Cardiac muscle cell (in vitro differentiated cells and primary cell): Measurements from ENCODE around the gene KY. TPM values are rescaled to one million over a fixed set of nuclear protein-coding genes. Genes with fewer than 3 reads are reported as not detected.
A peak's percentile ranks its signal among the peaks of the same experiment; 100 is the strongest.

Source experiments
- DNase-seq, 2 donors: peaks; one replicate each; pipeline versions ENCODE4 v3.0.0 to v3.0.0-alpha.2; 2010 to 2017; ENCODE audit warnings: low read depth in 1 of 2, low spot score in 1 of 2
- H3K27ac ChIP-seq: fragments of 200-600 bp; sonication (generic); 2 replicates; pipeline ENCODE4 v1.5.1; 2016
- H3K27me3 ChIP-seq: fragments of 200-600 bp; sonication (generic); 2 replicates; pipeline ENCODE4 v1.6.0; 2016; ENCODE audit warnings: control low read depth
- H3K36me3 ChIP-seq: fragments of 200-600 bp; sonication (generic); 2 replicates; pipeline ENCODE4 v1.5.1; 2016; ENCODE audit warnings: control low read depth
- H3K4me1 ChIP-seq: fragments of 200-600 bp; sonication (generic); 2 replicates; pipeline ENCODE4 v1.8.1; 2017; ENCODE audit warnings: low read depth, mild to moderate bottlenecking, mixed run types
- H3K4me3 ChIP-seq: fragments of 200-600 bp; sonication (generic); 2 replicates; pipeline ENCODE4 v1.5.1; 2016; ENCODE audit warnings: mild to moderate bottlenecking
- H3K9me3 ChIP-seq: fragments of 200-600 bp; sonication (generic); 2 replicates; pipeline ENCODE4 v1.5.1; 2017; ENCODE audit warnings: low read depth, mild to moderate bottlenecking, control low read depth
- polyA plus RNA-seq: library from polyadenylated mRNA; unstranded; fragments of >200 nt; fragmentation: Nextera tagmentation; extraction: Ambion mirVana; gene quantifications from 2 replicates; pipeline ENCODE4 v1.2.1, GENCODE V29; 2016
- total RNA-seq: library from RNA; depleted of rRNA; stranded (reverse); fragments of >200 nt; gene quantifications from 2 replicates; pipeline ENCODE4 v1.2.3, GENCODE V29; 2016
- TF ChIP-seq, protein P1 (sequence below): IDR thresholded peaks from 2 replicates; pipeline ENCODE4 v1.5.1; 2012; ENCODE audit warnings: low read depth, mild to moderate bottlenecking, low read length

Gene KY
- total and polyA plus RNA-seq, 2 experiments from 2014 or later = 0.35 to 1.2 TPM

DNA sequence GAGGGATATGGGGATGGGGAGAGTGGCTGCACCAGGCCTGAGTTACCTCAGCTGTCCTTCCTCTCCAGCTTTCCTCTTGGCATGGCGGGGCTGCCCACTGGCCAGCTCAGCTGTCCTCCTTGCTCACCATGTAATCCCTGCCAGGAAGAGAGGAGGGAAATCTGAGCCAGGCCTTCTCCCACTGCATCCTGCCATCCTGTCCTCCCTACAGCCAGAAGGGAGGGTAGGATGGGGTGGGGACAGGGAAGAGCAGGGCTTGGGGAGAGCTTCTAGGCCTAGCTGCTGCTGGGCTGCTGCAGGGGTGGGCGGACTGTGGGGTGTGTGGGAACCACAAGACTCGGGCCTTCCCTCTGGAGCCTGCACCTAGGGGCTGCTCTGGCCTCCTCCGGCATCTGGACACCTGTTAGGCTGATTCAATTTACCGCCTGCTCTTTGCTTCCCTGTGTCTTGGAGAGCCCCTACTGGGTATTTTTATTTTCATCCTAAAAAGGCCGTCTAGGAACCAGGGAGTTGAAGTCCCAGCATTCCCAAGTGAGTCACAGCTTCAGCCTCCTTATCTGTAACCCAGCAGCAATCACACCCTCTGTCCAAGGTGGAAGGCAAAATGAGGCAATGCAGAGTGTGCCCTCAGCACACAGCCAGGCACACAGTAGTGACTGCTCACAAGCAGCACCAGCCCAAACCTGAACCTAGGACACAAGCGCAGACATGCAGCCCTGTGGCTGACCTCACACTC is 13.1 kb upstream of the KY start:
- Histone ChIP-seq H3K9me3 (no peaks in the 10 kb centered on the region), H3K27me3 (peaks cover 37% of the 10 kb centered on the region), H3K4me1 (no peaks in the 10 kb centered on the region), H3K36me3 (no peaks in the 10 kb centered on the region), H3K27ac (peak overlapping the region; percentile 66), H3K4me3 (no peak overlapping the region)
- DNase-seq = peak; percentile 36 to 66
- TF ChIP-seq, protein P1, sequence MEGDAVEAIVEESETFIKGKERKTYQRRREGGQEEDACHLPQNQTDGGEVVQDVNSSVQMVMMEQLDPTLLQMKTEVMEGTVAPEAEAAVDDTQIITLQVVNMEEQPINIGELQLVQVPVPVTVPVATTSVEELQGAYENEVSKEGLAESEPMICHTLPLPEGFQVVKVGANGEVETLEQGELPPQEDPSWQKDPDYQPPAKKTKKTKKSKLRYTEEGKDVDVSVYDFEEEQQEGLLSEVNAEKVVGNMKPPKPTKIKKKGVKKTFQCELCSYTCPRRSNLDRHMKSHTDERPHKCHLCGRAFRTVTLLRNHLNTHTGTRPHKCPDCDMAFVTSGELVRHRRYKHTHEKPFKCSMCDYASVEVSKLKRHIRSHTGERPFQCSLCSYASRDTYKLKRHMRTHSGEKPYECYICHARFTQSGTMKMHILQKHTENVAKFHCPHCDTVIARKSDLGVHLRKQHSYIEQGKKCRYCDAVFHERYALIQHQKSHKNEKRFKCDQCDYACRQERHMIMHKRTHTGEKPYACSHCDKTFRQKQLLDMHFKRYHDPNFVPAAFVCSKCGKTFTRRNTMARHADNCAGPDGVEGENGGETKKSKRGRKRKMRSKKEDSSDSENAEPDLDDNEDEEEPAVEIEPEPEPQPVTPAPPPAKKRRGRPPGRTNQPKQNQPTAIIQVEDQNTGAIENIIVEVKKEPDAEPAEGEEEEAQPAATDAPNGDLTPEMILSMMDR = no peak

DNA sequence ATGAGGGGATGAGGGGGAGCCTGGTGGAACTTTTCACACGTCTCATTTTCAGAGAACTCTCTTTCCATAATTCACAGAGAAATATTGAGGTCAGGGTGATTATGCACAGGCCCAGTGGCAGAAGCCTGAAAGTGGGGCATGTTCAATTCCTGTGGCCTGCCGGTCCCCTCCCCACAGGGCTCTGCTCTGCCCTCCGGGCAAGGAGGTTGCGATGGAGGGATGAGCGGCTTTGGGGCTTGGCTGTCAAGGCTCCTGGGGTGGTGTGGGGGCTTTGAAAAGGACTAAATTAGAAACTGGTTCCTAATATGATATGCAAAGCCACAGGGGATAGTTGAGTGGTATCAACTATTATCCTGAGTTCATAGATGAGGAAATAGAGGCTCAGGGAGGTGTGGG is 9.2 kb upstream of the KY start:
- Histone ChIP-seq H3K9me3 (no peaks in the 10 kb centered on the region), H3K36me3 (no peaks in the 10 kb centered on the region), H3K27me3 (peaks cover 44% of the 10 kb centered on the region), H3K4me1 (no peaks in the 10 kb centered on the region), H3K4me3 (no peak overlapping the region), H3K27ac (no peak overlapping the region)
- DNase-seq = no peak
- TF ChIP-seq, protein P1 = no peak

DNA sequence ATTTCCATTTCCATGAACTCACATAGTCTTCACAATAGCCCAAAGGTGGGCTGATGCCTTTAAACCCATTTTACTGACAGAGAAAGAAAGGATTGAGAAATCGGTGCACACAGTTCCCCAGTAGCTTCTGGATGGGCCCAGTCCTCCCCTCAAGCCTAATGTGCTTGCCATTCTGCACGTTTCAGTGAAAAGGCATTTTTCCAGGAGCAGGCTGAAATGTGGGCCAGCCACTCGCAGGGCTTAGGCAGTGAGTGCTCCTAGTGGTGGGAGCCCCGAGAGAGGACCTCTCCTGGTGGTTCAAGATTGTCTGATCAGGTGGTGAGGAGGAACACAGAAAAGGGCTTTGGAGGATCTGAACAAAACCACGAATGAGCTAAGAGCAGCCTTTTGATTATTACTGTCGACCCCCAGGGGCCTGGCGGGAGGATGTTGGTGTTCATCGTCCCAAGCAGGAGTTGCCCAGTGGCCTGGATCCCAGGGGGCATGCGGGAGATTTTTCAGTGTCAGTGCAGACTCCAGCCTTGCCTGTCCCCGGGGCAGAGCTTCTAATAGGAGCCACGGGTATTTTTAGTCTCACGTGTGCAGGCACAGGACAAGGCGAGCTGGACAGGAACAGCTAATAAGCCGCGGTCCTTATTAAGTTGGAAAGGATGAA is 8.7 kb upstream of the KY start:
- Histone ChIP-seq H3K27me3 (peaks cover 44% of the 10 kb centered on the region), H3K9me3 (no peaks in the 10 kb centered on the region), H3K27ac (no peak overlapping the region), H3K4me1 (no peaks in the 10 kb centered on the region), H3K4me3 (no peak overlapping the region), H3K36me3 (no peaks in the 10 kb centered on the region)
- TF ChIP-seq, protein P1 = no peak
- DNase-seq = no peak

DNA sequence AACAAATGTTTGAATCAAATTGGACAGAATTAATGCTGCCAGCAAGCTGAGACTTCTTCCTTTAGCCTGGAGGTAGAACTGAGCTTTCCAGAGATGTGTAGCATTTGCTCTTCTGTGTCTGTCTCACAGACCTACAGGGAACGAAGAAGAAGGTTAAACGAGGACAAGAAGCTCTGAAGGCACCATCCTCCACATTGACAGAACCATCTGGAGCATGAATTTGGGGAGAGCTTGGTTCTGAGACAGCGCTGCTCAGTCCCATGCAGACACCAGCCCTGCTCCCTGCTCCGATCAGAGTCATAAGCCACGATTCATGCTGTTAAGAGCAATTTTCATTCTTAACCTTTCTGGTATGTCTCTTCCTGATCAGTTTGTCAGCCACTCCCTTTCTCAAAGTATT is 7.7 kb upstream of the KY start:
- TF ChIP-seq, protein P1 = no peak
- no peak for DNase-seq
- no peak overlapping the region for H3K27ac ChIP-seq
- H3K4me3 ChIP-seq = no peak overlapping the region
- peaks cover 44% of the 10 kb centered on the region for H3K27me3 ChIP-seq
- peaks cover 7% of the 10 kb centered on the region for H3K4me1 ChIP-seq
- H3K9me3 ChIP-seq = no peaks in the 10 kb centered on the region
- H3K36me3 ChIP-seq = no peaks in the 10 kb centered on the region

DNA sequence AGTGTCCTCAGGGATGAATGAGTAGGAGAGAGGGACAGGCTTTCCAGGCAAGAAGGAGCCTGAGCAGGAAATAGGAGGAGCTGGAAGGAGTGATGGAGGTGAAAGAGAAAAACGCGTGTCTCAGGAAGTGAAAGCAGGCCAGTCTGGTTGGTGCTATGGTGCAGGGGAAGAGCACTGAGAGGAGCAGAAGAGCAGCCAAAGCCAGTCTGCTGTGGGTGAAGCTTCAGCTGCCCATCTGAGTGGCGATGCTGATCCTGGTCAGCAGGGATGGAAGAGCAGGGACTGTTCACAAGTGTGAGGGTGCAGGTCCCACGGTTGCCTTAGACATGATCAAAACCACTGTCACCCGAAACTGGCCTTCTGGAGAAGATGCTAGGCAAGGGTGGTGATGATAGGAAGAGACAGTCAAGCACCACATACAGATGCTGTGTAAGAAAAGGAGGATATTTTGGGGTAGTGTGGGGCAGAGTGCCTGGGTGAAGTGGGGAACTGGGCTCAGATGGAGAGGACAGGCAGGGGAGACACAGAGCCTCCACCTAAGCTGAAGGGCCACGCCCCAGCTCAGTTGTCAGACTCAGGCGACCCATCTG is 5.5 kb upstream of the KY start:
- Histone ChIP-seq H3K4me3 (no peak overlapping the region), H3K36me3 (no peaks in the 10 kb centered on the region), H3K27ac (no peak overlapping the region), H3K9me3 (no peaks in the 10 kb centered on the region), H3K27me3 (peaks cover 41% of the 10 kb centered on the region), H3K4me1 (peaks cover 14% of the 10 kb centered on the region)
- DNase-seq = no peak
- TF ChIP-seq, protein P1 = no peak
